Loucy (cell line): ENCODE data around the gene SPNS1.
"Not testable (repeated sequence)": the region's sequence is repeated elsewhere in the genome, so short reads cannot be mapped to it uniquely, and the experiment has no call there.

Experiments
- H2AFZ ChIP-seq: fragments of 200-600 bp; sonication (generic); 2 replicates; pipeline ENCODE4 v1.6.0; 2016; ENCODE audit warnings: antibody characterized with exemption, mild to moderate bottlenecking, low read length, moderate library complexity
- H3F3A ChIP-seq: fragments of 200-600 bp; 2 replicates; pipeline ENCODE4 v1.6.0; 2016; ENCODE audit warnings: antibody characterized with exemption, low read depth, mild to moderate bottlenecking
- H3K27me3 ChIP-seq: fragments of 200-600 bp; sonication (generic); 2 replicates; pipeline ENCODE4 v1.6.1; 2014; ENCODE audit warnings: low read length, mild to moderate bottlenecking; ENCODE audit not compliant: insufficient read depth, poor library complexity, severe bottlenecking
- H3K36me3 ChIP-seq: fragments of 200-600 bp; sonication (generic); 2 replicates; pipeline ENCODE4 v1.6.1; 2016; ENCODE audit warnings: low read length; ENCODE audit not compliant: insufficient read depth
- H3K4me1 ChIP-seq: fragments of 200-600 bp; sonication (generic); 2 replicates; pipeline ENCODE4 v1.5.1; 2014; ENCODE audit warnings: low read length, mild to moderate bottlenecking; ENCODE audit not compliant: insufficient read depth, poor library complexity, severe bottlenecking
- H3K4me2 ChIP-seq: fragments of 200-600 bp; sonication (generic); 2 replicates; pipeline ENCODE4 v1.6.0; 2014; ENCODE audit warnings: antibody characterized with exemption, low read length, low read depth, mild to moderate bottlenecking; ENCODE audit not compliant: poor library complexity, severe bottlenecking
- H3K4me3 ChIP-seq: fragments of 200-600 bp; sonication (generic); 2 replicates; pipeline ENCODE4 v1.5.1; 2014; ENCODE audit warnings: low read length, mild to moderate bottlenecking, mixed read lengths; ENCODE audit not compliant: poor library complexity, severe bottlenecking
- H3K79me2 ChIP-seq: fragments of 200-600 bp; sonication (generic); 2 replicates; pipeline ENCODE4 v1.6.1; 2014; ENCODE audit warnings: low read length; ENCODE audit not compliant: insufficient read depth
- H3K9ac ChIP-seq: fragments of 200-600 bp; sonication (generic); 2 replicates; pipeline ENCODE4 v1.6.0; 2014; ENCODE audit warnings: mild to moderate bottlenecking, low read depth, low read length, moderate library complexity; ENCODE audit not compliant: poor library complexity, severe bottlenecking
- H3K9me2 ChIP-seq: fragments of 200-600 bp; sonication (generic); replicated peaks from 2 replicates; pipeline ENCODE4 v1.6.1; 2016; ENCODE audit warnings: low read depth, low read length, mixed read lengths
- H3K9me3 ChIP-seq: fragments of 200-600 bp; sonication (generic); 2 replicates; pipeline ENCODE4 v1.6.1; 2014; ENCODE audit warnings: mild to moderate bottlenecking, antibody characterized with exemption, low read length, low read depth; ENCODE audit not compliant: insufficient read depth
- H4K20me1 ChIP-seq: fragments of 200-600 bp; sonication (generic); 2 replicates; pipeline ENCODE4 v1.6.0; 2014; ENCODE audit warnings: antibody characterized with exemption, low read length, mild to moderate bottlenecking; ENCODE audit not compliant: insufficient read depth, poor library complexity, severe bottlenecking
- EZH2phosphoT487 ChIP-seq: fragments of 200-600 bp; IDR thresholded peaks from 2 replicates; pipeline ENCODE4 v1.6.1; 2018; ENCODE audit warnings: antibody characterized with exemption, mild to moderate bottlenecking, moderate library complexity, borderline replicate concordance
- TF ChIP-seq, protein P1 (sequence below): fragments of 200-600 bp; sonication (generic); conservative IDR thresholded peaks from 2 replicates; pipeline ENCODE4 v1.5.1; 2014; ENCODE audit warnings: mild to moderate bottlenecking, antibody characterized with exemption, low read length

The SPNS1 gene

DNA sequence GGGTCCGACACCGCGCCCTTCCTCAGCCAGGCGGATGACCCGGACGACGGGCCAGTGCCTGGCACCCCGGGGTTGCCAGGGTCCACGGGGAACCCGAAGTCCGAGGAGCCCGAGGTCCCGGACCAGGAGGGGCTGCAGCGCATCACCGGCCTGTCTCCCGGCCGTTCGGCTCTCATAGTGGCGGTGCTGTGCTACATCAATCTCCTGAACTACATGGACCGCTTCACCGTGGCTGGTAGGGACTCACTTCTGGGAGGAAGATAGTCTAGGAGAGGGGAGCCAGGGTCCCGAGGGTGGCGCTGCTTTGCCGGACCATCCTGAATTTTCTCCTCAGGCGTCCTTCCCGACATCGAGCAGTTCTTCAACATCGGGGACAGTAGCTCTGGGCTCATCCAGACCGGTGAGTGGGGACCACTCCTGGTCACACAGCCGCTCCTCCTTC, 601 bp downstream of the SPNS1 start:
- peak overlapping the region; percentile 72; the same call in 1 of the 2 replicates for H2AFZ ChIP-seq

DNA sequence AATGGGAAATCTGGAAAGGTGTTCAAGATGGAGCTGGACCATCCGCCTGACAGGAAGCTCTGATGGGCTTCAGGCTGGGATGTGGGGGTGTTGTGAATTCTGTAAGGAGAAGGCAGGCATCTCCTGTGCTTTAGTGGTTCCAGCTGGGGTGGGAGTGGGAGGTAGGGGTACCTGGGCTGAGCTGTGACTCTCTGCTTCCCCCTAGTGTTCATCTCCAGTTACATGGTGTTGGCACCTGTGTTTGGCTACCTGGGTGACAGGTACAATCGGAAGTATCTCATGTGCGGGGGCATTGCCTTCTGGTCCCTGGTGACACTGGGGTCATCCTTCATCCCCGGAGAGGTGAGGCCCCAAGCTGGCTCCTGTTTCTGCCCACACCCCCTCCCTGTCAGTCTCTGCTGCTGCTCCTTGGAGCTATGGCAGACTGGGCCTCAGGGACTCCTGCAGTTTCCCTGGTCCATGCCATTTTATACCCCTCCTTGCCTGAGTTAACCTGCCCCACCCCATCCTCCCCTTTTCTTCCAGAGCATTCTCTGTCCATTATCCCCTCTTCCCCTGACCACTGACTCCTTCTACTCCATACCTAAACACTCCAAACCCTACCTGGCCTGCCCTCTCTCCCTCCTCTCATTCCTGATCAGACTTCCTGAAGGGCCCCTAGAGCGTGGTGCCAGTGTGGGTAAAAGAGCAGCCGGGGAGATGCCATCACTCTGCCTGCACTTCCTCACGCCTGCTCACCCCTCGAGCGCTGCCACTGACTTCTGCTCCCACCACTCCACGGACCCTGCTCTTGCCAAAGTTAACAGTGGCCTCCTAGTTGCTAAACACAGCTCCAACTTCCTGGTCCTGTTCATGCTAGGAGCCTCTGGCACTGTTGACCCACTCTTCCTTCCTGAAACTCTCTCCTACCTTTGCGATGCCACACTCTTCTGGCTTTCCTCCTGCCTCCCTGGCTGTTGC, 3.4 kb downstream of the SPNS1 start:
- Histone ChIP-seq H3K9ac (no peak overlapping the region), H3K4me3 (no peak overlapping the region)
- TF ChIP-seq, protein P1, sequence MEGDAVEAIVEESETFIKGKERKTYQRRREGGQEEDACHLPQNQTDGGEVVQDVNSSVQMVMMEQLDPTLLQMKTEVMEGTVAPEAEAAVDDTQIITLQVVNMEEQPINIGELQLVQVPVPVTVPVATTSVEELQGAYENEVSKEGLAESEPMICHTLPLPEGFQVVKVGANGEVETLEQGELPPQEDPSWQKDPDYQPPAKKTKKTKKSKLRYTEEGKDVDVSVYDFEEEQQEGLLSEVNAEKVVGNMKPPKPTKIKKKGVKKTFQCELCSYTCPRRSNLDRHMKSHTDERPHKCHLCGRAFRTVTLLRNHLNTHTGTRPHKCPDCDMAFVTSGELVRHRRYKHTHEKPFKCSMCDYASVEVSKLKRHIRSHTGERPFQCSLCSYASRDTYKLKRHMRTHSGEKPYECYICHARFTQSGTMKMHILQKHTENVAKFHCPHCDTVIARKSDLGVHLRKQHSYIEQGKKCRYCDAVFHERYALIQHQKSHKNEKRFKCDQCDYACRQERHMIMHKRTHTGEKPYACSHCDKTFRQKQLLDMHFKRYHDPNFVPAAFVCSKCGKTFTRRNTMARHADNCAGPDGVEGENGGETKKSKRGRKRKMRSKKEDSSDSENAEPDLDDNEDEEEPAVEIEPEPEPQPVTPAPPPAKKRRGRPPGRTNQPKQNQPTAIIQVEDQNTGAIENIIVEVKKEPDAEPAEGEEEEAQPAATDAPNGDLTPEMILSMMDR, result peak; percentile 64
- no peak for TF ChIP-seq EZH2phosphoT487

More for the DNA sequence above, 601 bp downstream of the SPNS1 start:
- H3K9ac ChIP-seq, result peak overlapping the region; percentile 77
- H3K9me3 ChIP-seq, result no peaks in the 10 kb centered on the region
- no peaks in the 10 kb centered on the region for H3K36me3 ChIP-seq
- H3K4me2 ChIP-seq, result peak overlapping the region; percentile 83
- TF ChIP-seq, protein P1, result no peak
- no peak for TF ChIP-seq EZH2phosphoT487
- H3K27me3 ChIP-seq, result no peaks in the 10 kb centered on the region
- peaks cover 5% of the 10 kb centered on the region; the same call in 1 of the 2 replicates for H3K79me2 ChIP-seq
- H3K4me3 ChIP-seq, result peak overlapping the region; percentile 76
- no peaks in the 10 kb centered on the region for H4K20me1 ChIP-seq
- H3F3A ChIP-seq, result no peaks in the 10 kb centered on the region
- no peaks in the 10 kb centered on the region for H3K9me2 ChIP-seq
- H3K4me1 ChIP-seq, result peaks cover 7% of the 10 kb centered on the region

DNA sequence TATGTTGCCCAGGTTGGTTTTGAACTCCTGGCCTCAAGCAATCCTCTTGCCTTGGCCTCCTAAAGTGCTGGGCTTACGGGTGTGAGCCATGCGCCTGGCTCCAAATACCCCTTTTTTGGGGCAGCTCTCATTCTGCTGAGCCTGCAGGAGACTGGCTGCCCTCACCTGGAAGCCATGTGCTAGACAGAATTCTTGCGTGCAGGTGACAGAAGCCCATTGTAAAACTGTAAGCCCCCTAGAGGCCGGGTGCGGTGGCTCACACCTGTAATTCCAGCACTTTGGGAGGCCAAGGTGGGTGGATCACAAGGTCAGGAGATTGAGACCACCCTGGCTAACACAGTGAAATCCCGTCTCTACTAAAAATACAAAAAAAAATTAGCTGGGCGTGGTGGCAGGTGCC, 5.8 kb downstream of the SPNS1 start:
- H3K4me1 ChIP-seq, result peaks cover 22% of the 10 kb centered on the region
- H4K20me1 ChIP-seq, H3K36me3 ChIP-seq: not testable (repeated sequence)

More for the DNA sequence above, 3.4 kb downstream of the SPNS1 start:
- Histone ChIP-seq H4K20me1 (no peaks in the 10 kb centered on the region), H3K79me2 (peaks cover 5% of the 10 kb centered on the region; the same call in 1 of the 2 replicates), H3F3A (no peaks in the 10 kb centered on the region), H2AFZ (no peak overlapping the region), H3K36me3 (no peaks in the 10 kb centered on the region; the same call in 1 of the 2 replicates), H3K27me3 (no peaks in the 10 kb centered on the region), H3K4me2 (no peak overlapping the region), H3K9me2 (no peaks in the 10 kb centered on the region), H3K9me3 (no peaks in the 10 kb centered on the region), H3K4me1 (peaks cover 7% of the 10 kb centered on the region)

More for the DNA sequence above, 5.8 kb downstream of the SPNS1 start:
- H3K4me2 ChIP-seq, H3K79me2 ChIP-seq, H3F3A ChIP-seq, H3K9me2 ChIP-seq, H3K27me3 ChIP-seq, H3K4me3 ChIP-seq, H3K9me3 ChIP-seq, H3K9ac ChIP-seq, H2AFZ ChIP-seq: not testable (repeated sequence)
- TF ChIP-seq, protein P1, result peak; percentile 14; the same call in 1 of the 2 replicates
